K562 (cell line): ENCODE results near the gene PRUNE1.

ENCODE experiments used
- BRD4 ChIP-seq: fragments of 200-600 bp; sonication (generic); IDR thresholded peaks from 2 replicates; pipeline ENCODE4 v1.6.1; 2017; ENCODE audit warnings: inconsistent platforms
- RBBP5 ChIP-seq: fragments of 200-600 bp; sonication (generic); IDR thresholded peaks from 2 replicates; pipeline ENCODE4 v1.6.1; 2012; ENCODE audit warnings: borderline replicate concordance, mild to moderate bottlenecking, low read length, control low read depth, inconsistent platforms; ENCODE audit not compliant: insufficient read depth, poor library complexity, severe bottlenecking

DNA sequence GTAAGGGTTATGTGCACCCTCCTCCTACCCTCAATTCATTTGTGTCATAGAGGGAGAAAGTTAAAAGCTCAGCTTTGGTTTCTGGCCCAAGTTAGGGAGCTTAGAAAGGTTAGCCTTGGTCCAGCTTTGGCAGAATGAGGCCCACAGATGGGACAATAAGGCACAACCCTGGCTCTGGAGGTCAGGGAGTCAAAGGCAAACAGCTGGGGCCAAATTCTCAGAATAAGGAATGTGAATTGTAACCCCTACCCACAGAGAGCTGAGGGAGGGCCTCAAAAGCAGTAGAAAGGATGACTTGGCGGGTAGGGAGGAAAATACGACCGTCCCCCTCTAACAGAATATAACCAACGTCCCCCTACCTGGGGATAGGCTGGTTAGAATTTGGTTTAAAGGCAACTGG lies 42.6 kb upstream of the PRUNE1 start:
- TF ChIP-seq BRD4 (no peak), RBBP5 (no peak)
